ENCODE measurements around the gene ST6GALNAC4.

- TF ChIP-seq CTCF (IDR thresholded peaks at IDR 0.05) (no peak), ZFX (IDR thresholded peaks at IDR 0.05; ENCODE audit: borderline replicate concordance) (no peak)
Observed at GRCh38 chr9:127917603-127918002, 762 bp upstream of the ST6GALNAC4 start.
